ENCODE data around the gene ADAMTS12. TPM values are rescaled to one million over a fixed set of nuclear protein-coding genes. Genes with fewer than 3 reads are reported as not detected.

ADAMTS12 gene
- polyA plus RNA-seq, 1 donor from 2014 or later = 0.07 TPM

GRCh38 chr5:33601881-33602280 is 289.9 kb downstream of the ADAMTS12 start:
- no peaks in the 10 kb centered on the region for H3F3A ChIP-seq (ENCODE audit: insufficient read depth, low read length, poor library complexity, severe bottlenecking)
- H3K9me2 ChIP-seq (ENCODE audit: insufficient read depth, low read length) = no peaks in the 10 kb centered on the region
- no peaks in the 10 kb centered on the region for H3K79me2 ChIP-seq (replicated peaks; ENCODE audit: insufficient read depth, low read length)
- H3K36me3 ChIP-seq (ENCODE audit: insufficient read depth, low read length) = no peaks in the 10 kb centered on the region
- no peak for TF ChIP-seq POLR2AphosphoS5 (IDR thresholded peaks at IDR 0.05)
- no peak for TF ChIP-seq CTCF (IDR thresholded peaks at IDR 0.05; ENCODE audit: poor library complexity, severe bottlenecking)
- TF ChIP-seq REST (IDR thresholded peaks at IDR 0.05; ENCODE audit: borderline replicate concordance) = no peak
- no peak for TF ChIP-seq MXI1 (conservative IDR thresholded peaks at IDR 0.05; ENCODE audit: poor library complexity, severe bottlenecking)
- no peak for TF ChIP-seq EZH2 (IDR thresholded peaks at IDR 0.05; ENCODE audit: borderline replicate concordance, insufficient read depth, low read length, poor library complexity, severe bottlenecking)
- no peak for TF ChIP-seq SMC3 (conservative IDR thresholded peaks at IDR 0.05; ENCODE audit: poor library complexity)
- no peak for TF ChIP-seq RAD21 (conservative IDR thresholded peaks at IDR 0.05)
- no peak for TF ChIP-seq TAF1 (IDR thresholded peaks at IDR 0.05; ENCODE audit: low read depth)
- no peak for TF ChIP-seq EP300 (conservative IDR thresholded peaks at IDR 0.05; ENCODE audit: poor library complexity, severe bottlenecking)
- H3K4me2 ChIP-seq (ENCODE audit: low read length) = no peak overlapping the region
- no peaks in the 10 kb centered on the region for H3K9me3 ChIP-seq (ENCODE audit: low read length)
- H3K27me3 ChIP-seq (ENCODE audit: insufficient read depth, low read depth, low read length) = no peaks in the 10 kb centered on the region
- H3K9ac ChIP-seq (ENCODE audit: low read length) = no peak overlapping the region
- H2AFZ ChIP-seq (ENCODE audit: low read depth, low read length) = no peak overlapping the region
- H4K20me1 ChIP-seq (ENCODE audit: insufficient read depth) = no peaks in the 10 kb centered on the region
- H3K4me3 ChIP-seq (ENCODE audit: low read length) = no peak overlapping the region
- H3K27ac ChIP-seq (ENCODE audit: low read length) = no peak overlapping the region

GRCh38 chr5:33595303-33595702 is 296.5 kb downstream of the ADAMTS12 start:
- Histone ChIP-seq H3F3A (ENCODE audit: insufficient read depth, low read length, poor library complexity, severe bottlenecking) (no peaks in the 10 kb centered on the region), H3K27ac (ENCODE audit: low read length) (no peak overlapping the region), H3K36me3 (ENCODE audit: insufficient read depth, low read length) (no peaks in the 10 kb centered on the region), H3K9ac (ENCODE audit: low read length) (no peak overlapping the region), H3K4me3 (ENCODE audit: low read length) (no peak overlapping the region), H4K20me1 (ENCODE audit: insufficient read depth) (no peaks in the 10 kb centered on the region), H3K9me2 (ENCODE audit: insufficient read depth, low read length) (no peaks in the 10 kb centered on the region), H3K79me2 (replicated peaks; ENCODE audit: insufficient read depth, low read length) (no peaks in the 10 kb centered on the region), H2AFZ (ENCODE audit: low read depth, low read length) (no peak overlapping the region), H3K9me3 (ENCODE audit: low read length) (no peaks in the 10 kb centered on the region), H3K27me3 (ENCODE audit: insufficient read depth, low read depth, low read length) (no peaks in the 10 kb centered on the region), H3K4me2 (ENCODE audit: low read length) (no peak overlapping the region)
- TF ChIP-seq RAD21 (conservative IDR thresholded peaks at IDR 0.05) (no peak), EP300 (conservative IDR thresholded peaks at IDR 0.05; ENCODE audit: poor library complexity, severe bottlenecking) (no peak), CTCF (IDR thresholded peaks at IDR 0.05; ENCODE audit: poor library complexity, severe bottlenecking) (no peak), MXI1 (conservative IDR thresholded peaks at IDR 0.05; ENCODE audit: poor library complexity, severe bottlenecking) (no peak), SMC3 (conservative IDR thresholded peaks at IDR 0.05; ENCODE audit: poor library complexity) (no peak), REST (IDR thresholded peaks at IDR 0.05; ENCODE audit: borderline replicate concordance) (no peak), POLR2AphosphoS5 (IDR thresholded peaks at IDR 0.05) (no peak), TAF1 (IDR thresholded peaks at IDR 0.05; ENCODE audit: low read depth) (no peak), EZH2 (IDR thresholded peaks at IDR 0.05; ENCODE audit: borderline replicate concordance, insufficient read depth, low read length, poor library complexity, severe bottlenecking) (no peak)

All from neural cell (in vitro differentiated cells).